ENCODE data around the gene CD2BP2.
A peak's percentile ranks its signal among the peaks of the same experiment; 100 is the strongest.
"Not testable (repeated sequence)": the region's sequence is repeated elsewhere in the genome, so short reads cannot be mapped to it uniquely, and the experiment has no call there.

CD2BP2 gene

GRCh38 chr16:30355144-30355953, at the start of gene CD2BP2:
Gene CD2BP2 (minus strand): TSS chr16:30355308. CDS start chr16:30354681, 627 bp downstream.
- DNase-seq, result peak; percentile 99

- peak; percentile 86 for DNase-seq
Measured at GRCh38 chr16:30401768-30402425, 46.8 kb upstream of the CD2BP2 start.

- no peak for DNase-seq
Measured at GRCh38 chr16:30399435-30400186, 44.5 kb upstream of the CD2BP2 start.

- no peak for DNase-seq
Measured at GRCh38 chr16:30398661-30399434, 43.7 kb upstream of the CD2BP2 start.

DNA sequence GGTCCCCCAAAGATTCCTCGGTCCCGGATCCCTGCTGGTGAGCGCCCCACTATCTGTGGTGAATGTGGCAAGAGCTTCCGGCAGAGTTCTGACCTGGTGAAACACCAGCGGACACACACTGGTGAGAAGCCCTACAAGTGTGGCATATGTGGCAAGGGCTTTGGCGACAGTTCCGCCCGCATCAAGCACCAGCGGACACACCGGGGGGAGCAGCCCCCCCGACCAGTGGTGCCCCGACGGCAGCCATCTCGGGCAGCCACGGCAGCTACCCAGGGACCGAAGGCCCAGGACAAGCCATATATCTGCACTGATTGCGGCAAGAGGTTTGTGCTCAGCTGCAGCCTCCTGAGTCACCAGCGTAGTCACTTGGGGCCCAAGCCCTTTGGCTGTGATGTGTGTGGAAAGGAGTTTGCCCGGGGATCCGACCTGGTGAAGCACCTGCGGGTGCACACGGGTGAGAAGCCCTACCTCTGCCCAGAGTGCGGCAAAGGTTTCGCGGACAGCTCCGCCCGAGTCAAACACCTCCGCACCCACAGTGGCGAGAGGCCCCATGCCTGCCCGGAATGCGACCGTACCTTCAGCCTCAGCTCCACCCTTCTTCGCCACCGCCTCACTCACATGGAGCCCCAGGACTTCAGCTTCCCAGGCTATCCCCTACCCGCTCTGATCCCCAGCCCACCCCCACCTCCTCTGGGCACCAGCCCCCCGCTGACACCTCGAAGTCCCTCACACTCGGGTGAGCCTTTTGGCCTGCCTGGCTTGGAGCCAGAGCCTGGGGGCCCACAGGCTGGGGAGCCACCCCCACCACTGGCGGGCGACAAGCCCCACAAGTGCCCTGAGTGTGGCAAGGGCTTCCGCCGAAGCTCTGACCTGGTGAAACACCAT, 42.9 kb upstream of the CD2BP2 start:
- DNase-seq, result no peak

GRCh38 chr16:30397056-30397455, 41.9 kb upstream of the CD2BP2 start:
- no peak for DNase-seq

GRCh38 chr16:30396627-30397026, 41.5 kb upstream of the CD2BP2 start:
- not testable (repeated sequence) for DNase-seq

DNA sequence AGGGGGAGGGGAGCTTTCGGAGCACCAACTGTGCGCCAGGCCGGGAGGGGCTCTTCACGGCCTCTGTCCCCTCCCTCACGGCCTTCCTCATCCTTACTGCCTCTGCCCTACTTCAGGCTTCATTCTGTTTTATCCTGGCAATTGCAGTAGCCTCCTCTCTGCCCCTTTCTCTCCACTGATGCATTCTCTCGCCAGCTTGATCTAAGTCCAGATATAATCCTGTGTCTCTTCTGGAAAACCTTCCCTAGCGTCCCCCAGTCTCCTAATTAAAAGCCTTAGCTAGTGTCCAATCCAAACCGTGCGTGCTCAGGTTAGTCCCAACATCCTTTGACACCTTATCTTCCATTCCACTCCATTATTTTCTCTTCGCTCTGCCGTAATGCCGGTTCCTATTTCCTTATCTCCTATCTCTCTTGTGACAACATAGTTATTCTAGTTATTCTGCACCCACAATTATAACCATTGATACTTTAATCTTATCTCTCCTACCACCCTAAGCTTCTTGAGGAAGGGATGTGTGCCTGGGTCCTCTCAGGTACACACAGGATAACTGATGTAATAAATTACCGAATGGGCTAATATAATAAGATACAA, 41.0 kb upstream of the CD2BP2 start:
- peak; percentile 50 for DNase-seq

- DNase-seq, result peak; percentile 93
Measured at GRCh38 chr16:30395155-30395991, 40.3 kb upstream of the CD2BP2 start, which contains the start of gene ZNF48. Gene ZNF48 (plus strand): TSS chr16:30395420. CDS start chr16:30395795, 375 bp downstream.

DNA sequence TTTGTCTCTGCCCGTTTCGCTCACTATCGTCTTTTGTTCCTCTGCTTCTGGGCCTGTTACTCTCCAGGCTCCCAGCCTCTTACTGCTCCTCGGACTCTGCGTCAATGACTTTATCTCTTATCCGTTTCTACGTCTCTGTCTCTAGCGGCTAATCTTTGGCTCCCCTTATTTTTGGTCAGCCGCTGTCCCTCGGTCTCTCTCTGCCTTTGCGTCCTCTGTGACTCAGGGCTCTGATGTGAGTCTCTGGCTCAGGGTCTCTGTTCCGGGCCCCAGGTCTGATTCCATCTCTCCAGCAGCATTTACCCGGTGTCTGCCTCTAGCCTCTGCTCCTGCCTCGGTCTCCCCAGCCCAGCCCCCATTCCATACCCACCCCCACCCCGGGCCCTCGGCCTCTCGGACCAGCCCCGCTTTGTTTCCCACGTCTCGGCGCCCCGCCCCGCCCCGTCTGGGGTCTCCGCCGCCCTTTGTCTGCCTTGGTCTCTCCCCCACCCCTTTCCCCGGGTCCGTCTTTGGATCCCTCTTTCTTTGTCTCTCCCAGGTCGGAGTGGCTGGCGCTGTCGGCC, 39.6 kb upstream of the CD2BP2 start:
- DNase-seq, result peak; percentile 70

DNA sequence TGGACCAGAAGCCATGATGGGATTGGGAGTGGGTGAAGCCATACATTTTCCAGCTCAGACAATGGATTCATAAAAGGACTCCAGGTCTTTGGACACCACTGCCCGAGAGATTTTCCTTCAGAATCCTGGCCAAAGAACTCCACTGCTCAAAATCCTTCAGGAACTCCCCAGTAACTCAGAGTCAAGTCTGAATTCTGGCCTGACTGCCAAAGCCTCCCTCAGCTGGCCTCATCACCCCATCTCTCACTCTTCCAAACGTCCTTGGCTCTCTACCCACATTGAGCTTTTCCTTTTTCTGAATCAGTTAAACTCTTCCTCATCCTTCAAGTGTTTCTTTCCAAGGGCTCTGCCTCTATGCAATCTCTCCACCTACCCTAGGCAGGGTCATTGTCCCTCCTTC, 28.4 kb upstream of the CD2BP2 start:
- DNase-seq, result no peak

DNA sequence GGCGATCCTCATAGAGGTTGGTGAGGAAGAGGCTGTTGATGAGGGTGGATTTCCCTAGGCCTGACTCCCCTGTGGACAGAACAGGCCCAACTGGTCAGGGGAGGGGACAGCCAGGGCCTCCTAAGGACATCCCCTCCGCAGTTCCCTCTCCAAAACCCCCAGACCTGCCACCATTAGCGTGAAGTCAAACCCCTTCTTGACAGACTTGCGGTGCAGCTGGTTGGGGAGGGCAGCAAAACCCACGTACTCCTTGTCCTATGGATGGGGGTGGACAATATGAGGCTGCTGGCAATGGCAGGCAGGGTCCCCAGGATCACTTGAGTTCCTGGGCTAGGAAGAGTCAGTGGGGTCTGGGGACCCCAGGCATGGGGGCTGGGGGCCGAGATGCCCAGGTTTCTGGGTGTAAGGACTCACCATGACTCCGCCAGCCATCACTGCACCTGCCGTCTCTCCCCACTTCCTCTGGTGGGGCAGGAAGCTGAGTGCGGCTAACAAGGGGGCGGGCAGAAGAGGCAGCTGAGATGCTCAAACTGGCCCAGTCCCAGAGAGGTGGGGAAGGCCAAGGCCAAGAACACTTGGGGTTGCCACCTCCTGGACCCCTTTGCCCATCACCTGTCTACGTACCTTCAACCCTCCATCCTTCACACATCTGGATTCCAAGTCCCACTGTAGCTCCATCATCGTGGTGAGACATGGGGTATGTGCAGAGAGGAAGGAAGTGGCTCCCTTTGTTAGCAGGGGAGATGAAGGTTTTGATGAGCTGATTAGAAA, 27.2 kb upstream of the CD2BP2 start, which contains the start of gene SEPTIN1:
TSS of gene SEPTIN1 (minus strand) at position 451 of the 771 bp plus-strand sequence. CDS start at position 432, 19 bp downstream.
- DNase-seq, result peak; percentile 30

GRCh38 chr16:30381291-30382041, 26.4 kb upstream of the CD2BP2 start:
- peak; percentile 26 for DNase-seq

DNA sequence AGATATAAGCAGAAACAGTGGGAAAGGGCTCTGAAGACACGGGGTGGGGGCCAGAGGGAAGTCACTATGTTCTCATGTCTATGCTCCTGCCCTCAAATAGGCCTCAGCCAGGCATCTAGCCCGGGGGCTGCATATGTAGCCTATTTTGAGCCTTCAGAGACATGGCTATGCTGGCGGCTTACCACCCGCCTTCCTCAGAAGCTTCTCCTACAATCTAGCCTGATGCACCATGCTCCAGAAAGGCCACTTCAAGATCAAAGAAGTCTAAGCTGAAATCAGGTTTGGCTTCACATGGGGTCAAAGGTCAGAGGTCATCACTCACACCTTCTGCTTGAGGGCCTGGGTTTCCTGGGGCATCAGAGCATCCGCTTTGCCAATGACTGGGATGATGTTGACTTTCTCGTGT, 25.7 kb upstream of the CD2BP2 start:
- DNase-seq, result no peak

GRCh38 chr16:30380072-30380802, 25.1 kb upstream of the CD2BP2 start:
- no peak for DNase-seq

- no peak for DNase-seq
Measured at GRCh38 chr16:30379158-30379783, 24.2 kb upstream of the CD2BP2 start.

Measured in NCI-H510A treated with DMSO at 0.1 percent for 48 hours (cell line).